Kidney epithelial cell (primary cell): Measurements from ENCODE around the gene GNA14. TPM values are rescaled to one million over a fixed set of nuclear protein-coding genes. Genes with fewer than 3 reads are reported as not detected.

ENCODE experiments used
- DNase-seq: peaks from one replicate; pipeline ENCODE4 v3.0.0-alpha.2; 2010; ENCODE audit warnings: low read depth
- H3K27me3 ChIP-seq: 2 replicates; pipeline ENCODE4 v1.6.0; 2011; ENCODE audit warnings: low read length; ENCODE audit not compliant: control insufficient read depth, insufficient read depth
- H3K36me3 ChIP-seq: 2 replicates; pipeline ENCODE4 v1.5.1; 2011; ENCODE audit warnings: low read length; ENCODE audit not compliant: control insufficient read depth, insufficient read depth
- H3K4me3 ChIP-seq: 2 replicates; pipeline ENCODE4 v1.5.1; 2011; ENCODE audit warnings: low read depth, mild to moderate bottlenecking, control low read depth, low read length
- total RNA-seq: library from RNA; depleted of rRNA; stranded (reverse); fragments of >200 nt; gene quantifications from 2 replicates; pipeline ENCODE4 v1.2.3, GENCODE V29; 2015
- TF ChIP-seq, protein P1 (sequence below): IDR thresholded peaks from 2 replicates; pipeline ENCODE4 v1.5.1; 2011; ENCODE audit warnings: mild to moderate bottlenecking, moderate library complexity, low read length, control low read depth, inconsistent platforms; ENCODE audit not compliant: insufficient read depth, poor library complexity, severe bottlenecking

GNA14 gene
- total RNA-seq, 1 donor from 2014 or later = 0.63 TPM

DNA sequence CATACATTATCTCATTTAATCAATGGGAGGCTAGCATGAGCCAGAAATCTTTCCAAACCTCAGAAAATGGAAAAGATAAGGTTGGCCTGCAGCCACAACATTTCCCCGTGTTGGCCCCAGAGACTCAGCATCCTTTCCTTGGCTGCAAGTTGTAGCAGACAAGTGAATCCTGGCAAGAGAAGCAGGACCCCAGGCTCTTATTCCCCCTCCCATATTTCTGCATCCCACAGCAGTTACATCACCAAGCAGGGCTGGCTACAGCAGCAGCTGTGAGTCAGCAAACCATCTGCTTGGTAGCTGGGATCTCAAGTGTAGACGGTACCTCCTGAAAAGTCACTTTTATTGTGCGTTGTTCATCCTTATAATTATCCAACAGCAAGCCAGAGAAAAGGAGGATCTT is 212.4 kb downstream of the GNA14 start:
- no peaks in the 10 kb centered on the region for H3K27me3 ChIP-seq
- no peaks in the 10 kb centered on the region for H3K36me3 ChIP-seq
- H3K4me3 ChIP-seq = no peak overlapping the region
- TF ChIP-seq, protein P1, sequence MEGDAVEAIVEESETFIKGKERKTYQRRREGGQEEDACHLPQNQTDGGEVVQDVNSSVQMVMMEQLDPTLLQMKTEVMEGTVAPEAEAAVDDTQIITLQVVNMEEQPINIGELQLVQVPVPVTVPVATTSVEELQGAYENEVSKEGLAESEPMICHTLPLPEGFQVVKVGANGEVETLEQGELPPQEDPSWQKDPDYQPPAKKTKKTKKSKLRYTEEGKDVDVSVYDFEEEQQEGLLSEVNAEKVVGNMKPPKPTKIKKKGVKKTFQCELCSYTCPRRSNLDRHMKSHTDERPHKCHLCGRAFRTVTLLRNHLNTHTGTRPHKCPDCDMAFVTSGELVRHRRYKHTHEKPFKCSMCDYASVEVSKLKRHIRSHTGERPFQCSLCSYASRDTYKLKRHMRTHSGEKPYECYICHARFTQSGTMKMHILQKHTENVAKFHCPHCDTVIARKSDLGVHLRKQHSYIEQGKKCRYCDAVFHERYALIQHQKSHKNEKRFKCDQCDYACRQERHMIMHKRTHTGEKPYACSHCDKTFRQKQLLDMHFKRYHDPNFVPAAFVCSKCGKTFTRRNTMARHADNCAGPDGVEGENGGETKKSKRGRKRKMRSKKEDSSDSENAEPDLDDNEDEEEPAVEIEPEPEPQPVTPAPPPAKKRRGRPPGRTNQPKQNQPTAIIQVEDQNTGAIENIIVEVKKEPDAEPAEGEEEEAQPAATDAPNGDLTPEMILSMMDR = no peak
- DNase-seq = no peak

DNA sequence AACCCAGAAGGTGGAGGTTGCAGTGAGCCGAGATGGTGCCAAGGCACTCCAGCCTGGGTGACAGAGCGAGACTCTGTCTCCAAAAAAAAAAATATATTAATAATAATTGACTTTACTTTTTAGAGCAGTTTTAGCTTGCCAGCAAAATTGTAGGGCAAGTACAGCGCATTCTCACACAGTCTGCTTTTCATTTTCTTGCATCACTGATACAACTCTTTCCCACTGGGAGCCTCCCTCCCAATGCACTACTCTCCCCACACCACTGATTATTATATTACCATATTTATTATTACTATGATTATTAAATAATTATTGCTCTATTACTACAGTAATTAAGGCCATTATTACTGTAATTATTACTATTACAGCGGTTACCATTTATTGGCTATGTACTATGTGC is 212.8 kb downstream of the GNA14 start:
- Histone ChIP-seq H3K4me3 (no peak overlapping the region), H3K27me3 (no peaks in the 10 kb centered on the region), H3K36me3 (no peaks in the 10 kb centered on the region)
- DNase-seq = no peak
- TF ChIP-seq, protein P1 = no peak

DNA sequence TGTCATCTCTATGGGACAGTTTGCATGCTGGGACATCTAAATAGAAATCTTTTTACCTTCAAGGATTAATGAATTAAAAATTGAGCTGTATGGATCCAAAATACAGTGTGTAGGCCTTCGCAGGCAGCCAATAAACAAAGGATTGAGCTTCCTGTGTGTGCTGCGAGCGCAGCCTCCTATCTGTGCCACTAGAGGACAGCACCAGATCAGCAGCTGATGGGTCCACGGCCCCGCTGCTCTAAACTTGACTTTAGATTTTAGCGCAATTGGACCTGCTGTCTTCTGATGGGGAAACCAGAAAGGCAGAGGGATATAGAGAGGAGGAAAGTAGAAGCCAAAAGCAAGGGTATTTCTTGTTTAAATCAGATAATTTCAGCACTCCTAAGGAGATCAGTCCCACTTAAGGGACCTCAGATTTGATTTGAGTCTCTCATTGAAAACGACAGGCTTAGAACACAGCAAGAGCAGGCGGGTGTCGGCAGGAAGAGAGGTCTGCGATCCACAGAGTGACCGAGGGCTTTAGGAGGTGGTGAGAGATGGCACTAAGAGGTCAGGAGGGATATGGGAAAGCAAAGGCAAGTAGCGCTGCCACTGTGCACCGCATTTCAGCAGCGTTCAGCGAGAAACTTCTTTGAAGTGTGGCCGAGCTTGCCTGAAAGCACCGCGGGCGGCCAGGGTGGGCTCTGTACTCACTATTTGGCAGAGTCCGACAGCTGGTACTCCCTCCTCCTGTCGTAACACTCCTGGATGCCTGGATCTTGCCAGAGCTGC is 214.3 kb downstream of the GNA14 start:
- TF ChIP-seq, protein P1 = peak; percentile 99
- Histone ChIP-seq H3K4me3 (no peak overlapping the region), H3K27me3 (no peaks in the 10 kb centered on the region), H3K36me3 (no peaks in the 10 kb centered on the region)
- DNase-seq = no peak

- Histone ChIP-seq H3K27me3 (no peaks in the 10 kb centered on the region), H3K4me3 (no peak overlapping the region), H3K36me3 (no peaks in the 10 kb centered on the region)
- TF ChIP-seq, protein P1 = no peak
- no peak for DNase-seq
Measured at GRCh38 chr9:77432053-77432452, 216.1 kb downstream of the GNA14 start.

DNA sequence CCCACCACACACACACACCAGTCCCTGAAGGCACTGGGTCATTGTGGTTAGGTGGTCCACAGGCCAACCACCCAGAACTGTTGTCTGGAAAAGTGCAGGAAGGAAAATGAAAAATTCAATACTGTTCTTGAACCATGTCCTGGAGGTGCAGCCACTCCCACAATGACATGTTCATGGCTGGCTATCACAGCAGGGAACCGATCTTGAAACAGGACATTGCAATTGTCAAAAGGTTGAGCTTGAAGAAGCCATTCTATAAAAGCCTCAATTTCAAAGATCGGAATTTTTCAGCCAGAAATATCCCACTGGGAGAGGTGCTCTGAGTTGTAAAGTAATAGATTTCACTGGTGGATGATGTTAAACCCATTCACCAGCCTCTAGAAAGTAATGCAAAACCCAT is 218.2 kb downstream of the GNA14 start:
- TF ChIP-seq, protein P1 = no peak
- Histone ChIP-seq H3K36me3 (no peaks in the 10 kb centered on the region), H3K27me3 (no peaks in the 10 kb centered on the region), H3K4me3 (no peak overlapping the region)
- DNase-seq = no peak
